CD14-positive monocyte (primary cell): ENCODE results near the gene DIPK2A. TPM values are rescaled to one million over a fixed set of nuclear protein-coding genes. Genes with fewer than 3 reads are reported as not detected.

Experiments
- DNase-seq, 3 donors: peaks; one replicate each; pipeline ENCODE4 v3.0.0-alpha.2; 2011 to 2022
- H2AFZ ChIP-seq: 2 replicates; pipeline ENCODE4 v1.6.0; 2012; ENCODE audit warnings: mild to moderate bottlenecking, low read depth, low read length, inconsistent platforms; ENCODE audit not compliant: insufficient read depth, poor library complexity, severe bottlenecking
- H3K27ac ChIP-seq, 2 donors: 1 replicate in 1 of 2; 2 replicates in 1 of 2; pipeline ENCODE4 v1.5.1; 2012 to 2013; ENCODE audit warnings: low read length in 2 of 2, control low read depth in 1 of 2, inconsistent platforms in 1 of 2, low read depth in 1 of 2, mild to moderate bottlenecking in 1 of 2
- H3K27me3 ChIP-seq, 2 donors: one replicate each; pipeline versions ENCODE4 v1.6.0 to v1.6.1; 2011 to 2013; ENCODE audit warnings: low read length in 2 of 2; ENCODE audit not compliant: control insufficient read depth in 2 of 2, insufficient read depth in 2 of 2
- H3K36me3 ChIP-seq, 2 donors: replicated peaks in 1 of 2; 1 replicate in 1 of 2; 2 replicates in 1 of 2; pipeline versions ENCODE4 v1.5.1 to v1.6.1; 2012 to 2013; ENCODE audit warnings: low read length in 2 of 2, control low read depth in 1 of 2, inconsistent platforms in 1 of 2, mild to moderate bottlenecking in 1 of 2; ENCODE audit not compliant: insufficient read depth in 2 of 2, control insufficient read depth in 1 of 2
- H3K4me1 ChIP-seq, 2 donors: 1 replicate in 1 of 2; 2 replicates in 1 of 2; pipeline versions ENCODE4 v1.5.1 to v1.6.1; 2012 to 2013; ENCODE audit warnings: low read length in 2 of 2, control low read depth in 1 of 2, inconsistent platforms in 1 of 2, mild to moderate bottlenecking in 1 of 2, moderate library complexity in 1 of 2; ENCODE audit not compliant: insufficient read depth in 2 of 2, control insufficient read depth in 1 of 2
- H3K4me2 ChIP-seq: replicated peaks from 2 replicates; pipeline ENCODE3; 2012; ENCODE audit warnings: low read length, moderate library complexity, mild to moderate bottlenecking; ENCODE audit not compliant: poor library complexity, severe bottlenecking; ENCODE audit errors: extremely low read depth
- H3K4me3 ChIP-seq, 3 experiments: fragments of 200-600 bp in 1 of 3; sonication (generic) in 1 of 3; replicated peaks in 1 of 3; 1 replicate in 2 of 3; 2 replicates in 1 of 3; pipeline ENCODE4 v1.5.1; 2011 to 2013; ENCODE audit warnings: low read length in 3 of 3, mild to moderate bottlenecking in 3 of 3, control low read depth in 2 of 3, low read depth in 2 of 3, inconsistent platforms in 1 of 3, moderate library complexity in 1 of 3
- H3K79me2 ChIP-seq: 2 replicates; pipeline ENCODE4 v1.6.0; 2012; ENCODE audit warnings: mild to moderate bottlenecking, control low read depth, inconsistent platforms, low read length, moderate library complexity; ENCODE audit not compliant: insufficient read depth
- H3K9ac ChIP-seq: 2 replicates; pipeline ENCODE4 v1.6.0; 2017; ENCODE audit warnings: low read length, mild to moderate bottlenecking; ENCODE audit not compliant: insufficient read depth, poor library complexity, severe bottlenecking
- H3K9me3 ChIP-seq, 2 donors: replicated peaks in 1 of 2; 1 replicate in 1 of 2; 2 replicates in 1 of 2; pipeline versions ENCODE4 v1.5.1 to v1.6.1; 2012 to 2013; ENCODE audit warnings: low read length in 2 of 2, control low read depth in 1 of 2; ENCODE audit not compliant: control insufficient read depth in 1 of 2, insufficient read depth in 1 of 2
- H4K20me1 ChIP-seq: 2 replicates; pipeline ENCODE4 v1.6.0; 2012; ENCODE audit warnings: mild to moderate bottlenecking, low read length, control low read depth, moderate library complexity; ENCODE audit not compliant: insufficient read depth
- H3K27ac Mint-ChIP-seq, 7 donors: one replicate each; pipeline ENCODE4 v1.8.0; 2020; ENCODE audit warnings: mild to moderate bottlenecking in 7 of 7, mixed read lengths in 7 of 7, moderate library complexity in 6 of 7, inconsistent platforms in 2 of 7
- H3K27me3 Mint-ChIP-seq, 3 donors: one replicate each; pipeline ENCODE4 v1.8.0; 2021 to 2022; ENCODE audit warnings: low read depth in 3 of 3, mild to moderate bottlenecking in 3 of 3, mixed read lengths in 3 of 3, moderate library complexity in 3 of 3, inconsistent platforms in 1 of 3
- H3K36me3 Mint-ChIP-seq, 2 donors: one replicate each; pipeline ENCODE4 v1.8.0; 2020; ENCODE audit warnings: mixed read lengths in 2 of 2, inconsistent platforms in 1 of 2, mild to moderate bottlenecking in 1 of 2
- H3K4me1 Mint-ChIP-seq: one replicate; pipeline ENCODE4 v1.8.0; 2020; ENCODE audit warnings: mild to moderate bottlenecking, mixed read lengths
- H3K4me3 Mint-ChIP-seq, 2 donors: one replicate each; pipeline ENCODE4 v1.8.0; 2020; ENCODE audit warnings: mild to moderate bottlenecking in 2 of 2, mixed read lengths in 2 of 2, moderate library complexity in 1 of 2
- H3K9me3 Mint-ChIP-seq, 7 donors: one replicate each; pipeline ENCODE4 v1.8.0; 2020 to 2022; ENCODE audit warnings: mixed read lengths in 7 of 7, mild to moderate bottlenecking in 6 of 7, moderate library complexity in 6 of 7, inconsistent platforms in 2 of 7
- CTCF ChIP-seq: fragments of 200-600 bp; IDR thresholded peaks from one replicate; pipeline ENCODE4 v1.8.0; 2022; ENCODE audit warnings: antibody characterized with exemption, mild to moderate bottlenecking
- WGBS: methylation state at CpG from one replicate; pipeline ENCODE4 v1.1.5; 2013; ENCODE audit warnings: missing lambda C conversion rate; ENCODE audit not compliant: insufficient coverage; 5-methylcytosine and 5-hydroxymethylcytosine counted together
- intact Hi-C, 2 donors: fragments of 100-400 bp; cut with micrococcal nuclease; formaldehyde crosslinking; loops; one replicate each; pipeline versions ENCODE4 v1.15.0 to v1.15.1; 2023
- polyA minus RNA-seq: library from RNA; depleted of rRNA, polyadenylated mRNA; stranded (reverse); fragments of >200 nt; gene quantifications from 2 replicates; pipeline ENCODE4 v1.2.3, GENCODE V29; 2012
- polyA plus RNA-seq, 3 donors: library from polyadenylated mRNA; depleted of rRNA in 1 of 3; unstranded in 2 of 3; stranded (reverse) in 1 of 3; fragments of 300-500 nt in 2 of 3; fragments of >200 nt in 1 of 3; fragmentation: Illumina TruSeq in 2 of 3; gene quantifications; 1 replicate in 2 of 3; 2 replicates in 1 of 3; pipeline ENCODE4 v1.2.3, GENCODE V29; 2012 to 2021
- total RNA-seq, 12 experiments: library from RNA in 1 of 12; stranded (reverse) in 1 of 12; fragments of 120-200 nt in 1 of 12; gene quantifications; one replicate each; pipeline ENCODE4 v1.2.4 and lab custom pipeline; 2013 to 2026; ENCODE audit warnings: mixed read lengths in 6 of 12, inconsistent platforms in 1 of 12

DIPK2A gene
- total RNA-seq (2013): 33.2 TPM
- polyA plus RNA-seq: 10 to 100 TPM; 15.4 to 26.9 (median 21.4) TPM
- polyA minus RNA-seq: 92.4 and 120 TPM in 2 replicates
- total RNA-seq (lab: John Stamatoyannopoulos, UW): 41.6 to 235 (median 187) reads per million in 11 experiments

GRCh38 chr3:143971359-143972154, at the start of gene DIPK2A:
DIPK2A (plus strand) TSS chr3:143971823; CDS start chr3:143972333, 510 bp downstream.
- H3K27me3 ChIP-seq: no peaks in the 10 kb centered on the region
- 0% methylated on average over 37 of the region's 71 CpGs for WGBS

More at GRCh38 chr3:143971359-143972154, at the start of gene DIPK2A:
- peak; percentile 86 to 95 (median 91) for DNase-seq
- intact Hi-C loops: loop anchor here in 1 of 2 donors (10.0 kb wide), 2 partner anchors 53 to 157 kb away; no protein-coding TSS in a partner anchor
- no peaks in the 10 kb centered on the region for H3K36me3 ChIP-seq
- peak within 1 kb of the TSS; percentile 69 to 94 (median 92) for H3K4me3 ChIP-seq
- H3K79me2 ChIP-seq: peaks cover 41% of the 10 kb centered on the region
- H3K9me3 ChIP-seq: no peaks in the 10 kb centered on the region
- Mint-ChIP-seq H3K36me3 (no peaks in the 10 kb centered on the region), H3K27me3 (peaks cover 0 to 2% (median 0%) of the 10 kb centered on the region in 3 donors), H3K27ac (peak within 1 kb of the TSS; percentile 91 to 99 (median 99)), H3K9me3 (no peaks in the 10 kb centered on the region), H3K4me3 (peak within 1 kb of the TSS; percentile 91 to 99), H3K4me1 (peaks cover 27% of the 10 kb centered on the region)
- peak within 1 kb of the TSS; percentile 99 for H3K4me2 ChIP-seq
- H3K4me1 ChIP-seq: peaks cover 18 to 50% of the 10 kb centered on the region in 2 donors
- H2AFZ ChIP-seq: peak within 1 kb of the TSS; percentile 93
- peaks cover 33% of the 10 kb centered on the region for H4K20me1 ChIP-seq
- H3K9ac ChIP-seq: peak within 1 kb of the TSS; percentile 91
- H3K27ac ChIP-seq: peak within 1 kb of the TSS; percentile 92 to 99
- TF ChIP-seq CTCF: no peak
